HL-60 (cell line): Measurements from ENCODE around the gene TMEM238L.

Experiments used
- DNase-seq, 2 experiments: peaks; one replicate each; pipeline ENCODE4 v3.0.0-alpha.2; 2010 to 2020; ENCODE audit warnings: low read depth in 1 of 2, low spot score in 1 of 2
- H3K27ac ChIP-seq: fragments of 250-450 bp; sonication (Bioruptor Pico); replicated peaks from 2 replicates; pipeline ENCODE4 v1.5.1; 2020; ENCODE audit warnings: mild to moderate bottlenecking, moderate library complexity
- H3K27me3 ChIP-seq: fragments of 250-450 bp; sonication (Bioruptor Pico); 2 replicates; pipeline ENCODE4 v1.5.1; 2021; ENCODE audit warnings: mild to moderate bottlenecking, moderate library complexity; ENCODE audit not compliant: insufficient read depth, poor library complexity, severe bottlenecking
- H3K4me3 ChIP-seq: replicated peaks from 2 replicates; pipeline ENCODE4 v1.5.1; 2011; ENCODE audit warnings: mild to moderate bottlenecking, control low read depth, low read length; ENCODE audit not compliant: insufficient read depth
- CTCF ChIP-seq: IDR thresholded peaks from one replicate; pipeline ENCODE4 v1.5.1; 2011; ENCODE audit warnings: low read length, control low read depth, inconsistent platforms; ENCODE audit not compliant: insufficient read depth
- GABPA ChIP-seq: IDR thresholded peaks from 2 replicates; pipeline ENCODE4 v1.6.1; 2012; ENCODE audit warnings: low read depth
- POLR2AphosphoS5 ChIP-seq: IDR thresholded peaks from 2 replicates; pipeline ENCODE4 v1.6.1; 2012; ENCODE audit warnings: low read depth
- REST ChIP-seq: IDR thresholded peaks from 2 replicates; pipeline ENCODE4 v1.6.1; 2012; ENCODE audit warnings: low read depth; ENCODE audit not compliant: insufficient replicate concordance
- SPI1 ChIP-seq: IDR thresholded peaks from 2 replicates; pipeline ENCODE4 v1.6.1; 2012; ENCODE audit warnings: low read depth, mild to moderate bottlenecking, borderline replicate concordance

The TMEM238L gene

DNA sequence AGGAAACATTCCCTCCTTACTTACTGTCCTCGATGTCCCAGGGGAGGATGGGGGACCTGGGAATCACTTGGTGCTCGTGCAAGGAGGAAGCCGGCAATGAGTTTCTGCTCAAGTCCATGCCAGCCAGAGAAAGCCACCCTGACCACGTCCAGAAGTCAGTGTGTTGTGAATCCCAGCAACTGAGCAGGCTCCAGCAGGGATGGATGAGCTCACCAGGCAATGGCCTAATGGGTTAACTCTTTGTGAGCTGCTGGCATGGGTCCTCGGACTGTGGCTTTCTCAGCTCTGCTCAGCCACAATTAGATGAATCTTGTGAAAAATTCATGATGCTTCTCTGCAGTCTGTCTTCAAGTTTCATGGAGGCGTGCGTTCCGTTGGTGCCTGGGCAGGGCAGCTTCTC lies 34.0 kb upstream of the TMEM238L start, which contains the start of gene PIRT:
Gene PIRT, minus strand, starts transcription at position 167 of the 400 bp plus-strand sequence. CDS start 12,442 bp downstream, outside the sequence.
- TF ChIP-seq POLR2AphosphoS5 (no peak), CTCF (no peak), GABPA (no peak), REST (no peak), SPI1 (no peak)
- no peaks in the 10 kb centered on the region for H3K27me3 ChIP-seq
- no peak within 1 kb of the TSS for H3K4me3 ChIP-seq
- no peak within 1 kb of the TSS for H3K27ac ChIP-seq
- no peak for DNase-seq

GRCh38 chr17:10836966-10837590 lies 33.2 kb upstream of the TMEM238L start:
- Histone ChIP-seq H3K4me3 (no peak overlapping the region), H3K27ac (no peak overlapping the region), H3K27me3 (no peaks in the 10 kb centered on the region)
- no peak for TF ChIP-seq POLR2AphosphoS5
- TF ChIP-seq CTCF, result no peak
- no peak for TF ChIP-seq SPI1
- no peak for TF ChIP-seq GABPA
- TF ChIP-seq REST, result no peak
- no peak for DNase-seq

- DNase-seq, result no peak
- Histone ChIP-seq H3K4me3 (no peak overlapping the region), H3K27me3 (no peaks in the 10 kb centered on the region), H3K27ac (no peak overlapping the region)
- TF ChIP-seq GABPA, result no peak
- TF ChIP-seq SPI1, result no peak
- no peak for TF ChIP-seq POLR2AphosphoS5
- no peak for TF ChIP-seq CTCF
- no peak for TF ChIP-seq REST
Observed at GRCh38 chr17:10836145-10836544, 32.2 kb upstream of the TMEM238L start.
